Neural progenitor cell (in vitro differentiated cells): ENCODE results near the gene PDGFD.

Experiments used
- CTCF ChIP-seq: fragments of 200-600 bp; sonication (generic); IDR thresholded peaks from 2 replicates; pipeline ENCODE4 v1.5.1; 2017; ENCODE audit warnings: antibody characterized with exemption, mild to moderate bottlenecking
- EZH2 ChIP-seq: fragments of 200-600 bp; sonication (generic); IDR thresholded peaks from 2 replicates; pipeline ENCODE4 v1.6.1; 2017; ENCODE audit warnings: antibody characterized with exemption, mild to moderate bottlenecking, moderate library complexity
- EZH2phosphoT487 ChIP-seq: fragments of 200-600 bp; sonication (generic); IDR thresholded peaks from 2 replicates; pipeline ENCODE4 v1.6.1; 2017; ENCODE audit warnings: antibody characterized with exemption

- TF ChIP-seq CTCF (no peak), EZH2 (no peak), EZH2phosphoT487 (no peak)
These were observed 270.6 kb downstream of the PDGFD start for GRCh38 chr11:103893371-103893770.
